ENCODE results near the gene DYNLRB2. TPM values are rescaled to one million over a fixed set of nuclear protein-coding genes. Genes with fewer than 3 reads are reported as not detected.

The DYNLRB2 gene
- total and polyA plus RNA-seq, 9 of the 15 experiments (the other 6 are each of a cell fraction or from before 2014, with no cell fraction given), result not detected

DNA sequence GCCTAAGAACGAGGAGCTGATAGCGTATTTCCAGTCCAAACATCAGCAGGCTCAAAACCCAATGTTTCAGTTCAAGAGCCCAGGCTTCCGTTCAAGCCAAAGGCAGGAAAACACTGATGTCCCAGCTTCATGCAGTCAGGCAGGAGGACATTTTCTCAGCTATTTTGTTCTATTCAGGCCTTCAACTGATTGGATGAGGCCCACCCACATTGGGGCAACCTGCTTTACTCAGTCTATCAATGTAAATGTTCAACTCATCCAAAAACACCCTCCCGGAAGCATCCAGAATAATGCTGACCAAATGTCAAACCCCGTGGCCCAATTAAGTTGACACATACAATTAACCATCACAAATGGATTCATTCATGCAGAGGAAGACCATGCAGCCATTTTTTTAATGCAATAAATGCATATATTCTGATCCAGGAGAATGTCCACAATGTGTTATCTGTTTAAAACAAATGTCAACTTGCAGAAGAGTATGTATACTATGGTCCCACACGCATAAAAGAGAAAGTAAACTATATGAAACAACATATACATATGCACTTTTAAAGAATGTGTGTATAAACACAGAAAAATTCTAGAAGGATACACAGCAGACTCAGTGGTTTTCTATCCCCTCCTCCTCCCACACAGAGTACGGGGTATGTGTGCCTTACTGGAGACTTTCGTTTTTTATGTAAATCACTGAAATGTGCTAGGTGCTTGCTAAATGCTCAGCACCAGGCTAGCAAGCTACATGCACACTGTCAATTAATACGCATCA lies 28.8 kb upstream of the DYNLRB2 start:
- intact Hi-C loops (cut with micrococcal nuclease), result no loop called here
- FAIRE-seq (no peak), DNase-seq (ENCODE audit: extremely low read depth in 1 of 4, low spot score in 3 of 4) (no peak), ATAC-seq (no peak)
- Histone ChIP-seq H3K9me3 (replicated peaks; ENCODE audit: control insufficient read depth, insufficient read depth, low read depth, low read length) (no peaks in the 10 kb centered on the region), H3K4me2 (ENCODE audit: insufficient read depth, low read length) (no peak overlapping the region), H3K79me2 (ENCODE audit: control insufficient read depth, insufficient read depth, low read length) (no peaks in the 10 kb centered on the region), H4K20me1 (replicated peaks; ENCODE audit: control insufficient read depth, insufficient read depth, low read length) (no peaks in the 10 kb centered on the region), H3K27ac (ENCODE audit: extremely low read depth, low read depth, low read length) (no peak overlapping the region), H3K9me1 (ENCODE audit: control insufficient read depth, insufficient read depth, low read length) (no peaks in the 10 kb centered on the region), H2AFZ (ENCODE audit: low read depth, low read length) (no peak overlapping the region), H3K4me3 (no peak overlapping the region), H3K4me1 (replicated peaks in 1 of 2; ENCODE audit: control insufficient read depth in 2 of 2, insufficient read depth in 2 of 2, low read length in 2 of 2) (no peaks in the 10 kb centered on the region), H3K27me3 (ENCODE audit: control insufficient read depth in 2 of 2, insufficient read depth in 2 of 2, low read length in 2 of 2) (peaks cover 2 to 5% of the 10 kb centered on the region in 2 experiments; a peak in 2 of 5 replicates), H3K36me3 (ENCODE audit: control insufficient read depth, insufficient read depth, low read length) (no peaks in the 10 kb centered on the region), H3K9ac (ENCODE audit: insufficient read depth in 1 of 2, low read depth in 2 of 2, low read length in 2 of 2) (no peak overlapping the region)
- ChIA-PET CTCF (ENCODE audit: low intra/inter-chr PET ratio) (no interaction called here), POLR2A (no interaction called here)
- BruUV-seq (replicated peaks), result no TSS peak
- in situ Hi-C loops (cut with MboI), result no loop called here
- TF ChIP-seq CTCF (IDR thresholded peaks at IDR 0.05 in 2 of 3, conservative IDR thresholded peaks at IDR 0.05 in 1 of 3; ENCODE audit: insufficient read depth in 2 of 3, low read depth in 1 of 3, low read length in 3 of 3) (no peak), RBM25 (IDR thresholded peaks at IDR 0.05; ENCODE audit: low read depth, low read length, severe bottlenecking) (peak; percentile 15), ZNF134 (CRISPR knock-in tag; conservative IDR thresholded peaks at IDR 0.05) (peak; percentile 95)
- WGBS (ENCODE audit: insufficient coverage, low coverage, missing lambda C conversion rate), result under 1% methylated on average over 9 of the region's 9 CpGs

DNA sequence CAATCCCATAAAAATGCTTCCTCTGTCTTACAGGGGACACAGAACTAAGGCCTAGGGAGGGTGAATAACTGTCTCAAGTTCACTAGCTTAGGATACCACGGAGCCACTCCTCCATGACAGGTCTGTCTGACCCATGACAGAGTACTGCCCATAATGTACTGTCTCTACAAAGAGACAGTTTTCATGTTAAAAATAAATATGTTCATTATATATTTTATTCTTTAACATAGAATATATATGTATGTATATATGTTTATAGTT lies 28.3 kb upstream of the DYNLRB2 start:
- POLR2A ChIA-PET, result no interaction called here
- Histone ChIP-seq H3K4me3 (no peak overlapping the region), H3K4me2 (ENCODE audit: insufficient read depth, low read length) (no peak overlapping the region), H3K9me3 (replicated peaks; ENCODE audit: control insufficient read depth, insufficient read depth, low read depth, low read length) (no peaks in the 10 kb centered on the region), H3K27ac (ENCODE audit: extremely low read depth, low read depth, low read length) (no peak overlapping the region), H3K79me2 (ENCODE audit: control insufficient read depth, insufficient read depth, low read length) (no peaks in the 10 kb centered on the region), H3K27me3 (ENCODE audit: control insufficient read depth in 2 of 2, insufficient read depth in 2 of 2, low read length in 2 of 2) (peaks cover 2 to 5% of the 10 kb centered on the region in 2 experiments; a peak in 2 of 5 replicates), H2AFZ (ENCODE audit: low read depth, low read length) (no peak overlapping the region), H4K20me1 (replicated peaks; ENCODE audit: control insufficient read depth, insufficient read depth, low read length) (no peaks in the 10 kb centered on the region), H3K9me1 (ENCODE audit: control insufficient read depth, insufficient read depth, low read length) (no peaks in the 10 kb centered on the region), H3K9ac (ENCODE audit: insufficient read depth in 1 of 2, low read depth in 2 of 2, low read length in 2 of 2) (no peak overlapping the region), H3K4me1 (replicated peaks in 1 of 2; ENCODE audit: control insufficient read depth in 2 of 2, insufficient read depth in 2 of 2, low read length in 2 of 2) (no peaks in the 10 kb centered on the region), H3K36me3 (ENCODE audit: control insufficient read depth, insufficient read depth, low read length) (no peaks in the 10 kb centered on the region)
- in situ Hi-C loops (cut with MboI) (no loop called here), intact Hi-C loops (cut with micrococcal nuclease) (no loop called here)
- CTCF ChIA-PET (ENCODE audit: low intra/inter-chr PET ratio), result no interaction called here
- WGBS (ENCODE audit: insufficient coverage, low coverage, missing lambda C conversion rate), result 0% methylated on average over 1 of the region's 1 CpG
- FAIRE-seq (no peak), DNase-seq (ENCODE audit: extremely low read depth in 1 of 4, low spot score in 3 of 4) (no peak), ATAC-seq (no peak)
- no TSS peak for BruUV-seq (replicated peaks)
- no peak for TF ChIP-seq XRCC3 (IDR thresholded peaks at IDR 0.05)
- TF ChIP-seq GTF3C2 (IDR thresholded peaks at IDR 0.05; ENCODE audit: borderline replicate concordance, extremely low read depth, insufficient read length), result no peak
- TF ChIP-seq, protein P1, sequence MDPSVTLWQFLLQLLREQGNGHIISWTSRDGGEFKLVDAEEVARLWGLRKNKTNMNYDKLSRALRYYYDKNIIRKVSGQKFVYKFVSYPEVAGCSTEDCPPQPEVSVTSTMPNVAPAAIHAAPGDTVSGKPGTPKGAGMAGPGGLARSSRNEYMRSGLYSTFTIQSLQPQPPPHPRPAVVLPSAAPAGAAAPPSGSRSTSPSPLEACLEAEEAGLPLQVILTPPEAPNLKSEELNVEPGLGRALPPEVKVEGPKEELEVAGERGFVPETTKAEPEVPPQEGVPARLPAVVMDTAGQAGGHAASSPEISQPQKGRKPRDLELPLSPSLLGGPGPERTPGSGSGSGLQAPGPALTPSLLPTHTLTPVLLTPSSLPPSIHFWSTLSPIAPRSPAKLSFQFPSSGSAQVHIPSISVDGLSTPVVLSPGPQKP (CRISPR knock-in tag; IDR thresholded peaks at IDR 0.05), result no peak
- no peak for TF ChIP-seq DACH1 (IDR thresholded peaks at IDR 0.05; ENCODE audit: partially characterized antibody)
- no peak for TF ChIP-seq CREBBP (IDR thresholded peaks at IDR 0.05; ENCODE audit: low read depth, low read length)
- TF ChIP-seq ZNF780A (CRISPR knock-in tag; IDR thresholded peaks at IDR 0.05), result no peak
